Sigmoid colon (tissue), 7 donors: ENCODE results near the gene MATN4. TPM values are rescaled to one million over a fixed set of nuclear protein-coding genes. Genes with fewer than 3 reads are reported as not detected.
A peak's percentile ranks its signal among the peaks of the same experiment; 100 is the strongest.

Experiments used
- DNase-seq: peaks from one replicate; pipeline ENCODE4 v3.0.0-alpha.2; 2019
- H3K27ac ChIP-seq, 4 donors: fragments of 200-600 bp; sonication (generic); one replicate each; pipeline ENCODE4 v1.5.1; 2016 to 2019; ENCODE audit warnings: mild to moderate bottlenecking in 1 of 4
- H3K27me3 ChIP-seq, 3 donors: fragments of 200-600 bp; sonication (generic); one replicate each; pipeline ENCODE4 v1.5.1; 2019; ENCODE audit warnings: mild to moderate bottlenecking in 1 of 3
- H3K36me3 ChIP-seq, 4 donors: fragments of 200-600 bp; sonication (generic); one replicate each; pipeline ENCODE4 v1.5.1; 2016 to 2019
- H3K4me1 ChIP-seq, 4 donors: fragments of 200-600 bp; sonication (generic); one replicate each; pipeline ENCODE4 v1.5.1; 2017 to 2019
- H3K4me3 ChIP-seq, 4 donors: fragments of 200-600 bp; sonication (generic); one replicate each; pipeline ENCODE4 v1.5.1; 2017 to 2019; ENCODE audit warnings: mild to moderate bottlenecking in 2 of 4, moderate library complexity in 1 of 4
- H3K9me3 ChIP-seq, 4 donors: fragments of 200-600 bp in 3 of 4; sonication (generic) in 3 of 4; one replicate each; pipeline versions ENCODE4 v1.5.1 to v1.6.1; 2013 to 2019
- EP300 ChIP-seq, 4 donors: sonication (generic); formaldehyde crosslinking; IDR thresholded peaks; one replicate each; pipeline ENCODE4 v1.6.1; 2017; ENCODE audit warnings: antibody characterized with exemption in 4 of 4
- POLR2A ChIP-seq, 2 donors: fragments of 450-650 bp; IDR thresholded peaks; one replicate each; pipeline ENCODE4 v1.6.1; 2016; ENCODE audit warnings: antibody characterized with exemption in 2 of 2, mild to moderate bottlenecking in 2 of 2, moderate library complexity in 2 of 2
- POLR2AphosphoS5 ChIP-seq, 4 donors: sonication (generic); formaldehyde crosslinking; IDR thresholded peaks; one replicate each; pipeline ENCODE4 v1.6.1; 2017; ENCODE audit warnings: antibody characterized with exemption in 4 of 4
- WGBS, 2 donors: extraction: QIAGEN DNeasy Blood & Tissue Kit; methylation state at CpG; one replicate each; pipeline ENCODE4 v1.1.7; 2013; 5-methylcytosine and 5-hydroxymethylcytosine counted together
- intact Hi-C: fragments of 100-400 bp; cut with DNase I; formaldehyde crosslinking; loops from one replicate; pipeline ENCODE4 v1.15.1; 2023
- polyA plus RNA-seq, 3 donors: library from polyadenylated mRNA; stranded (reverse); fragments of 200-250 nt; gene quantifications; one replicate each; pipeline ENCODE4 v1.2.3, GENCODE V29; 2013
- total RNA-seq, 4 donors: library from RNA; depleted of rRNA; stranded (reverse); fragments of >200 nt; gene quantifications; one replicate each; pipeline ENCODE4 v1.1.0, GENCODE V29; 2016
- TF ChIP-seq, protein P1 (sequence below), 4 experiments: fragments of 450-650 bp in 3 of 4; fragments of 200-600 bp in 1 of 4; IDR thresholded peaks; one replicate each; pipeline ENCODE4 v1.5.1; 2016 to 2019; ENCODE audit warnings: antibody characterized with exemption in 4 of 4, mild to moderate bottlenecking in 3 of 4, moderate library complexity in 2 of 4
- donor health status: healthy with polysubstance abuse.
- donor health status: Bipolar disorder and iron deficiency.
- donor health status: healthy.

The MATN4 gene
- total and polyA plus RNA-seq, 7 donors: 0.17 TPM; not detected in 6

DNA sequence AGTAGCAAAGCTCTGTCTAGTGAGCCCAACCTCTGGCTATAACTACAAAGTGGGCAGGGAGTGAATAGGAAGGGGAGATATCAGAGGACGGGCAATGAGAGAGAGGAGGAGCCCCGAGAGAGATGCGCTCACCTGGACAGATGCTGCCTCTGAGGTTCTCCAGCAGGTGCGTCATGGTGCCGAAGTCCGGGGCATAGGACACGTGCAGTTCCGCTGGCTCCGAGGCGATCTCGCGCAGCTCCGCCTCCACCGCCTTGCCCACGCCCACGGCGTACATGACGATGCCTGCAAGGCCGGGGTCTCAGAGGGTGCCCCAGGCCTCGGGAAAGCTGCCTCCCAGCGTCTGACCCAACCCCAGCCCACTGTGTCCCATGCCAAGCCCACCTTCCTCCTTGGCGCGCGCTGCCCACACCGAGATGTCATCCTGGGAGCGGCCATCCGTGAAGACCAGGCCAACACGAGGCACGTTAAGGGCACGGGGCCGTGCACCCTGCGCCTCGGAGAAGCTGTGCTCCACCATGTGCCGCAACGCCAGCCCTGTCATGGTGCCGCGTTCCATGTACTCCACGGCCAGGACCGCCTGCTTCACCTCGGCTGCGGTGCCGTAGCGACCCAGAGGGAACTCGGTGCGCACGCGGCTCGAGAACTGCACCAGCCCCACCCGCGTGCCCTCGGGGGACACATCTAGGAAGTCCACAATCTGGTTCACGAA is 10.2 kb downstream of the MATN4 start:
- Histone ChIP-seq H3K27me3 (peaks cover 0 to 36% (median 0%) of the 10 kb centered on the region in 3 donors), H3K4me1 (peaks cover 0 to 13% (median 9%) of the 10 kb centered on the region in 4 donors), H3K4me3 (no peak overlapping the region), H3K27ac (no peak overlapping the region), H3K9me3 (no peaks in the 10 kb centered on the region), H3K36me3 (no peaks in the 10 kb centered on the region)
- intact Hi-C loops: loop anchor here (10.0 kb wide), 1 partner anchor 283 kb away; no protein-coding TSS in a partner anchor
- WGBS, 2 donors: 92 to 93% methylated on average over 52 of the region's 52 CpGs
- DNase-seq: no peak
- no peak for TF ChIP-seq EP300 (IDR thresholded peaks at IDR 0.05)
- TF ChIP-seq, protein P1, sequence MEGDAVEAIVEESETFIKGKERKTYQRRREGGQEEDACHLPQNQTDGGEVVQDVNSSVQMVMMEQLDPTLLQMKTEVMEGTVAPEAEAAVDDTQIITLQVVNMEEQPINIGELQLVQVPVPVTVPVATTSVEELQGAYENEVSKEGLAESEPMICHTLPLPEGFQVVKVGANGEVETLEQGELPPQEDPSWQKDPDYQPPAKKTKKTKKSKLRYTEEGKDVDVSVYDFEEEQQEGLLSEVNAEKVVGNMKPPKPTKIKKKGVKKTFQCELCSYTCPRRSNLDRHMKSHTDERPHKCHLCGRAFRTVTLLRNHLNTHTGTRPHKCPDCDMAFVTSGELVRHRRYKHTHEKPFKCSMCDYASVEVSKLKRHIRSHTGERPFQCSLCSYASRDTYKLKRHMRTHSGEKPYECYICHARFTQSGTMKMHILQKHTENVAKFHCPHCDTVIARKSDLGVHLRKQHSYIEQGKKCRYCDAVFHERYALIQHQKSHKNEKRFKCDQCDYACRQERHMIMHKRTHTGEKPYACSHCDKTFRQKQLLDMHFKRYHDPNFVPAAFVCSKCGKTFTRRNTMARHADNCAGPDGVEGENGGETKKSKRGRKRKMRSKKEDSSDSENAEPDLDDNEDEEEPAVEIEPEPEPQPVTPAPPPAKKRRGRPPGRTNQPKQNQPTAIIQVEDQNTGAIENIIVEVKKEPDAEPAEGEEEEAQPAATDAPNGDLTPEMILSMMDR (IDR thresholded peaks at IDR 0.05): no peak
- TF ChIP-seq POLR2AphosphoS5 (IDR thresholded peaks at IDR 0.05): no peak
- TF ChIP-seq POLR2A (IDR thresholded peaks at IDR 0.05): no peak

DNA sequence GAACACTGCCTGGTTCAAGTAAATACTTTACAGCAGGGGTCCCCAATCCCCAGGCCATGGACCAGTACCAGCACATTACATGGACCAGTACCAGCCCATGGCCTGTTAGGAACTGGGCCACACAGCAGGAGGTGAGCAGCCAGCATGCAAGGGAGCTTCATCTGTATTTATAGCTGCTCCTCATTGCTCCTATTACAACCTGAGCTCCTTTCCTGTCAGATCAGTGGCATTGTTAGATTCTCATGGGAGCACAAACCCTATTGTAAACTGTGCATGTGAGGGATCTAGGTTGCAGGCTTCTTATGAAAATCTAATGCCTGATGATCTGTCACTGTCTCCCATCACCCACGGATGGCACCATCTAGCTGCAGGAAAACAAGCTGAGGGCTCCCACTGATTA is 13.4 kb downstream of the MATN4 start:
- Histone ChIP-seq H3K36me3 (no peaks in the 10 kb centered on the region), H3K9me3 (no peaks in the 10 kb centered on the region), H3K4me3 (no peak overlapping the region), H3K27me3 (peaks cover 0 to 37% (median 0%) of the 10 kb centered on the region in 3 donors), H3K4me1 (peaks cover 0 to 21% (median 11%) of the 10 kb centered on the region in 4 donors), H3K27ac (no peak overlapping the region)
- no peak for DNase-seq
- WGBS, 2 donors: 96 to 97% methylated on average over 1 of the region's 1 CpG
- TF ChIP-seq, protein P1 (IDR thresholded peaks at IDR 0.05): no peak
- TF ChIP-seq EP300 (IDR thresholded peaks at IDR 0.05) (no peak), POLR2A (IDR thresholded peaks at IDR 0.05) (no peak), POLR2AphosphoS5 (IDR thresholded peaks at IDR 0.05) (no peak)
- intact Hi-C loops: loop anchor here (5.0 to 10.0 kb wide), 2 partner anchors 197 to 280 kb away; no protein-coding TSS in a partner anchor

DNA sequence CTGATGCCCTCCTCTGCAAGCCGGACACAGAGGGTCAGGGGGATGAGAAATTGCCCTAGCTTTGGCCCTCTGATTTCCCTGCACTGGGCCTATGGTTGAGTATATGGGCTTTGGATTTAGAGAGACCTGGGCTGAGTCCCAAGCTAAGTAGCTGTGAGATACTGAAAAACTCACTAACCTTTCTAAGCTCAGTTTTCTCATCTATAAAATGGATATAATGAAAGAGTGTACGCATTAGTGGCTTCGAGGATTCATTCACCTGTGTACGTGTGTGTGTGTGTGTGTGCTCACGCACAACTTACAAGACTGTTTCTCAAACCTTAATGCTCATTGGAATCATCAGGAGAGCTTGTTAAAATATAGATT is 14.1 kb downstream of the MATN4 start:
- peak overlapping the region in 3 of 4 donors; percentile 44 to 58 (median 54) for H3K4me3 ChIP-seq
- H3K27me3 ChIP-seq: peaks cover 0 to 37% (median 0%) of the 10 kb centered on the region in 3 donors
- H3K9me3 ChIP-seq: no peaks in the 10 kb centered on the region
- H3K27ac ChIP-seq: no peak overlapping the region
- intact Hi-C loops: loop anchor here (5.0 to 10.0 kb wide), 2 partner anchors 197 to 279 kb away; no protein-coding TSS in a partner anchor
- no peak for TF ChIP-seq POLR2AphosphoS5 (IDR thresholded peaks at IDR 0.05)
- TF ChIP-seq EP300 (IDR thresholded peaks at IDR 0.05): no peak
- no peak for TF ChIP-seq POLR2A (IDR thresholded peaks at IDR 0.05)
- TF ChIP-seq, protein P1 (IDR thresholded peaks at IDR 0.05): peak in 1 of 4 experiments; percentile 6
- H3K36me3 ChIP-seq: no peaks in the 10 kb centered on the region
- DNase-seq: no peak
- 51 to 63% methylated on average over 5 of the region's 5 CpGs for WGBS, 2 donors
- H3K4me1 ChIP-seq: peaks cover 0 to 21% (median 11%) of the 10 kb centered on the region in 4 donors

DNA sequence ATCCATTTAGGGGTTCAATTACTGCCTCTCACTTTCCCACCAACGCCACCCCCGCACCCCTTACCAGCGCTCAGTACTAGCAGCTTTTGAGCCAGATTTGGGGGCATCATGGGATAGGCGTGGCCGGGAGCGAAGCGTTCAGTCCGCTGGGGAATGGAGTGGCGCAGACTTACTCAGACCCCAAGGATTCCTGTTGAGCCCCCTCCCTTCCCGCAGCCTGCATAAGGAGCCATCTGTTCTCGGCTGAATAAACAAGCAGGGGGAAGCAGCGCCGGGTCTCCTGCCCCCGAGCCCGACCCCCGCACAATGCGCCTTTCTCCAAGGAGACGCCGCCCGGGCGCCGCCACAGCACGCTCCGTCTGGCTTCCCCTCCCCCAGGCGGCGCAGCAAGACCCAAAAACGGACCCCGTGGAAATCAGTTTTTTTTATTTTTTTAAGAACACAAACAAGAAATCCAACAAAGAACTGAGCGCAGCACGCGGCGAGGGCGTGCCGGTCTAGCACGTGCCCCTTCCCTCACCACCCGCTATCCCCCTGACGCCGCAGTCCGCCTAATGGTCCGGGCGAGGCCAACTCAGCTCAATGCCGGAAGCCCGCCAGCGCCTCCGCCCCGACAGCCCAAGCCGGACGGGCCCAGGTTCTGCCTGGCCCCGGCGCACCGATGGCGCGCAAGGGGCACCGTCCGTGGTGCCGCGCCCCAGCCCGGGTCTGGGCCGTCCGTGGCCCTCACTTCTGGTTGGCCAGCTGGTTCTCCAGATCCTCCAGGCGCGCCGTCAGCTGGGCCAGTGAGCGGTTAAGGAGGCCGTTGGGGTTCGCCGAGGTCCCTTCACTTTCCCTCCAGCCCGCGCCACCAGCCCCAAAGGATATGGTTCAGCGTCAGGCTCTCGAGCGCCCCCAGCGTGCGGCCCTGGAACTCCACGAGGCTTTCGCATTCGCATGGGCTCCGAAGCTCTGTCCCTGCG is 14.8 kb downstream of the MATN4 start:
- Histone ChIP-seq H3K27me3 (peaks cover 0 to 37% (median 0%) of the 10 kb centered on the region in 3 donors), H3K9me3 (no peaks in the 10 kb centered on the region), H3K4me3 (peak overlapping the region; percentile 32 to 58 (median 49)), H3K4me1 (peaks cover 0 to 21% (median 11%) of the 10 kb centered on the region in 4 donors), H3K27ac (peak overlapping the region in 3 of 4 donors; percentile 48 to 57 (median 48)), H3K36me3 (no peaks in the 10 kb centered on the region)
- intact Hi-C loops: loop anchor here (2.0 to 10.0 kb wide), 3 partner anchors 196 to 279 kb away; no protein-coding TSS in a partner anchor
- peak; percentile 87 for DNase-seq
- 4 to 5% methylated on average over 79 of the region's 79 CpGs for WGBS, 2 donors
- peak in 1 of 4 donors; percentile 14 for TF ChIP-seq POLR2AphosphoS5 (IDR thresholded peaks at IDR 0.05)
- TF ChIP-seq, protein P1 (IDR thresholded peaks at IDR 0.05): peak; percentile 63 to 98 (median 84)
- TF ChIP-seq EP300 (IDR thresholded peaks at IDR 0.05): no peak
- no peak for TF ChIP-seq POLR2A (IDR thresholded peaks at IDR 0.05)
